ENCODE measurements around the gene BMPR2. TPM values are rescaled to one million over a fixed set of nuclear protein-coding genes. Genes with fewer than 3 reads are reported as not detected.
"Not testable (repeated sequence)": the region's sequence is repeated elsewhere in the genome, so short reads cannot be mapped to it uniquely, and the experiment has no call there.

The BMPR2 gene
- polyA plus RNA-seq, 4 donors, result 52.8 to 69.1 (median 65.4) TPM

GRCh38 chr2:202378662-202379358 is 2.7 kb downstream of the BMPR2 start:
- DNase-seq (ENCODE audit: low read depth in 4 of 4, low spot score in 3 of 4), result no peak

DNA sequence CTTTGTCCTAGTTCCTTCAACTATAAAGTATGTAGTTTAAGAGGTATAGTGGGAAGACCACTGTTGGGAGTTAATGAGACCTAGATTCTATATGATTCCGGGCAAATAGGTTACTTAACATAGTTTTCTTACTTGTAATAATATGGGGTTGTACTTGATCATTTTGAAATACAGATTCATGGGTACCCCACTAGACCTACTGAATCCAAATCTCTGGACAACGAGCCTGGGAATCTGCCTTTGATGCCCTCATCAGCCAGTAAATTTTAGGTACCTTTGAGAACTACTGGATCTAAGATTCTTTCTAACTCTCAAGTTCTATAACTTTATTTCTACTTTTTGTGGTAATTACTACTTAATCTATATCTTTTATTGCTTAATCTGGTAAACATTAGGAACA is 6.6 kb downstream of the BMPR2 start:
- DNase-seq (ENCODE audit: low read depth in 4 of 4, low spot score in 3 of 4), result no peak

- not testable (repeated sequence) for DNase-seq (ENCODE audit: low read depth in 4 of 4, low spot score in 3 of 4)
Observed at GRCh38 chr2:202386495-202386894, 10.4 kb downstream of the BMPR2 start.

DNA sequence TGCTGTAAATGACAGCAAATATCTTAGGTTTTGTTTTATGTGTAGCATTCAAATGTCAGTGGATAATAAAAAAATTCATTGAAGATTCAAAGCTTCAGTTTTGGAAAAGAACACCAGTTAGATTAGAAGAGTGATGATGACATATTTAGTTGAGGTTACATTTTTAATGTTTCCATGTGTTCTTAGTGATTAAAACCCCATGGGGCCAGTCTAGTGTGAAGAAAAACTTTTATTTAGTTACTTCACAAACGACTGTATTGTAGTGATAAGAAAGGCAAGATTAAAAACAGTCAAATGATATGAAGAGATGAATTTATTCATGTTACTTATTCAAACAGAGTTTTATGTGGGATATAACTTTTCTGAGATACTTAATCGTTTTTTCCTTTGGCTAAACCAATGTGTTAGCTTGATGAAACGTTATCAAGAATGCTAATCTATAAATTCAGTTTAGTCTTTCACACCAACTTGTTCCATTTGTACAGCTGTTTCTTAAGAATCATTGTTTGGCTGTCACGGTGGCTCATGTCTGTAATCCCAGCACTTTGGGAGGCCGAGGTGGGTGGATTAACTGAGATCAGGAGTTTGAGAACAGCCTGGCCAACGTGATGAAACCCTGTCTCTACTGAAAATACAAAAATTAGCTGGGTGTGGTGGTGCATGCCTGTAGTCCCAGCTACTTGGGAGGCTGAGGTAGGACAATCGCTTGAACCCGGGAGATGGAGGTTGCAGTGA is 11.6 kb downstream of the BMPR2 start:
- no peak for DNase-seq (ENCODE audit: low read depth in 4 of 4, low spot score in 3 of 4)

DNA sequence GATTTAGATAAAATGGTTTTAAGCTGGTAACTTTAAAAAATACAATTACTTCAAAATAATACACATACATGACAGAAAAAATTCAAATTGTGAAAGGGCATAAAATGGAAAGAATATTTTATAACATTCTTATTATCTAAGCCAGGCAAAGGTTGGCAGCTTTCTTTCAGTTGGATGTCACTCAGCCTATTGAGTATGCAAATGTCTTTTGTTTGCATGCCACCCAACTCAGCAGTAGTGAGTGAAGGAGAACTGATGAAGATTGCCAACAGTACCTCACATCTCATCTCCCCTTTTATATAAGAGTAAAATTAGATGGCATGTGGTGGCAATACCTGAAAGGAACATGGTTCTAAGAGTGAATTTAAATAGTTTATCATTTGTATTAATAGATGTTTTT is 24.8 kb downstream of the BMPR2 start:
- no peak for DNase-seq (ENCODE audit: low read depth in 4 of 4, low spot score in 3 of 4)

- DNase-seq (ENCODE audit: low read depth in 4 of 4, low spot score in 3 of 4), result no peak
Observed at GRCh38 chr2:202405798-202406197, 29.7 kb downstream of the BMPR2 start.

GRCh38 chr2:202406445-202406978 is 30.4 kb downstream of the BMPR2 start:
- no peak for DNase-seq (ENCODE audit: low read depth in 4 of 4, low spot score in 3 of 4)

- DNase-seq (ENCODE audit: low read depth in 4 of 4, low spot score in 3 of 4), result no peak
Observed at GRCh38 chr2:202408546-202409140, 32.5 kb downstream of the BMPR2 start.

GRCh38 chr2:202410092-202410491 is 34.0 kb downstream of the BMPR2 start:
- no peak for DNase-seq (ENCODE audit: low read depth in 4 of 4, low spot score in 3 of 4)

DNA sequence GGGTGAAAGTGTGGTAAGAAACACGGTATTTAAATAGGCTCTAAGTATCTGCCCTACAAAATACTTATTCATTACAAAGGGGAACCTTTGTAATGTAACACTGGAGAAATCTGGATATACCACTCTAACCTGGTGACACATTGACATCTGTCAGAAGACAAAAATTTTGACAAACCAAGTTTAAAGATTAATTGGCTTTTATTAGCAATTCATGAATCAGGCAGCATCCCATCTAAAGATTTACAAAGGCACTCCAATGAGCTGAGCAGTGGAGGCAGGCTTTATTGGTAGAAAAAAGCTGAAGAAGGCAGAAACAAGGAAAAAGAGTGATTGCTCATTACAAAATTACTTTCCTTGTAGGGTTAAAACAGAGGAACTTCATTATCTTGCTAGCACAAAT is 35.0 kb downstream of the BMPR2 start:
- no peak for DNase-seq (ENCODE audit: low read depth in 4 of 4, low spot score in 3 of 4)

GRCh38 chr2:202418027-202418426 is 41.9 kb downstream of the BMPR2 start:
- DNase-seq (ENCODE audit: low read depth in 4 of 4, low spot score in 3 of 4), result no peak

DNA sequence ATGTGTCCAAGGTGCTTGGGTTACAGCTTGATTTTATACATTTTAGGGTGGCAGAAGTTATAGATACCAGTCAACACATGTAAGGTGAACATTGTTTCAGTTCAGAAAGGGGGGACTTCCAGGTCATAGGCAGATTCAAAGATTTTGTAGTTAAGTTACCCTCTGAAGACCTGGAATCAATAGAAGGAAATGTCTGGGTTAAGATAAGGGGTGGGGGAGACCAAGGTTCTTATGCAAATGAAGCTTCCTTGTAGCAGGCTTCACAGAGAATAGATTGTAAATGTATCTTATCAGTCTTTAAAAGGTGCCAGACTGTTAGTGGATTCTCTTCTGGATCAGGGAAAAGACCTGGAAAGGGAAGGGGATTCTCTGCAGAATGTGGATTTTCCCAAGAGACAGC is 42.4 kb downstream of the BMPR2 start:
- no peak for DNase-seq (ENCODE audit: low read depth in 4 of 4, low spot score in 3 of 4)

GRCh38 chr2:202423139-202423538 is 47.0 kb downstream of the BMPR2 start:
- no peak for DNase-seq (ENCODE audit: low read depth in 4 of 4, low spot score in 3 of 4)

DNA sequence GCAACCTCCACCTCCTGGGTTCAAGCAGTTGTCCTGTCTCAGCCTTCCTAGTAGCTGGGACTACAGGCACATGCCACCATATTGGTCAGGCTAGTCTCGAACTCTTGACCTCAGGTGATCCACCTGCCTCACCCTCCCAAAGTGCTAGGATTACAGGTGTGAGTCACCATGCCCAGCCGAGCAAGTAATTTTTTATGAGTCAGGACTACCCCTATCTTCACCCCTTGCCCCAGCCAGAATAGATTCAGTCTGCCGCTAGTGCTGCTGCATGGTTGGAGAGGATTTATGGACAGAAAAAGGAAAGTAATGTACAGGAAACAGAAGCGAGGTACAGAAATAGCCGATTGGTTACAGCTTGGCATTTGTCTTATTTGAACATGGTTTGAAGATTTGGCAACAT is 48.9 kb downstream of the BMPR2 start:
- DNase-seq (ENCODE audit: low read depth in 4 of 4, low spot score in 3 of 4), result no peak

DNA sequence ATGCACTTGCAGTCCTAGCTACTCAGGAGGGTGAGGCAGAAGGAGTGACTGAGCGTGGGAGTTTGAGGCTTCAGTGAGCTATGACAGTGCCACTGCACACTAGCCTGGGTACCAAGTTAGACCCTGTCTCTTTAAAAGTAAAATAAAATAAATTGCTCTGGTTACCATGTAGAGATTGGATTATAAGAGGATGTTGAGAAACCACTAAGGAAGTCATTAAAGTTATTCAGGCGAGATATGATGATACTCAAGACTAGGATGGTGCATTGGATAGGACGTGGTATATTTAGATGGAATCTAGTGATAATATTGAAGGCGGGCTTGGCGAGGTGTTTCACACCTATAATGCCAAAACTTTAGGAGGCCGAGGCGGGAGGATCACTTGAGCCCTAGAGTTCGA is 50.6 kb downstream of the BMPR2 start:
- no peak for DNase-seq (ENCODE audit: low read depth in 4 of 4, low spot score in 3 of 4)

- peak; percentile 5 to 27 (median 16) for DNase-seq (ENCODE audit: low read depth in 4 of 4, low spot score in 3 of 4)
Observed at GRCh38 chr2:202429164-202429980, 53.2 kb downstream of the BMPR2 start.

DNA sequence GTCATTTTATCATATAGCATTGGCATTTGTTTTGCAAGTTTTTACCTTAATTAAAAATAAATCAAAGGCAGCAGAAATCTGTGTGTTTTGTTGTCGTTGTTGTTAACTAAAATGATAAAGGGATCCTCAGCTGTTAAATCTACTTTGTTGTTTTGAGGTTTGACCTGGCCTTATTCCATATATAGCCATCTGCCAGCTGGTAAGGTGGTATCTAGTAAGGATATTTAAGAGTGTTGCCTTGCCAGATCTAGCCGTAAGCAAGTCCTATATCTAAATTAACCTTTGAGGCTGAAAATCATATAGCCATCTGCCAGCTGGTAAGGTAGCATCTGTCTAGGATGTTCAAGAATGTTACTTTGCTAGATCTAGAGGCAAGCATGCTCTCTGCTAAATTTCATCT is 56.6 kb downstream of the BMPR2 start:
- DNase-seq (ENCODE audit: low read depth in 4 of 4, low spot score in 3 of 4), result no peak

DNA sequence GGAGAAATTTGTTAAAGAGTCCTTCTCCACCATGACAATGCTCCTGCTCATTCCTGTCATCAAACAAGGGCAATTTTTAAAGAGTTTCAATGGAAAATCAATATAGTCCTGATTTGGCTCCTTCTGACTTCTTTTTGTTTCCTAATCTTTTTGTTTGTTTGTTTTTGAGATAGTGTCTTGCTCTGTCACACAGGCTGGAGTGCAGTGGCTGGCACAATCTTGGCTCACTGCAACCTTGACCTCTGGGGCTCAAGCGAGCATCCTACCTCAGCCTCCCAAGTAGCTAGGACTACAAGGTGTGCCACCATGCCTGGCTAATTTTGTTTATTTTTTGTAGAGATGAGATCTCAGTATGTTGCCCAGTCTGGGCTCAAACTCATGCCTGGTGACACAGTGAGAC is 58.3 kb downstream of the BMPR2 start:
- no peak for DNase-seq (ENCODE audit: low read depth in 4 of 4, low spot score in 3 of 4)

- DNase-seq (ENCODE audit: low read depth in 4 of 4, low spot score in 3 of 4), result no peak
Observed at GRCh38 chr2:202436626-202437025, 60.5 kb downstream of the BMPR2 start.

- not testable (repeated sequence) for DNase-seq (ENCODE audit: low read depth in 4 of 4, low spot score in 3 of 4)
Observed at GRCh38 chr2:202440117-202440516, 64.0 kb downstream of the BMPR2 start.

GRCh38 chr2:202442882-202443281 is 66.8 kb downstream of the BMPR2 start:
- DNase-seq (ENCODE audit: low read depth in 4 of 4, low spot score in 3 of 4), result no peak

Measured in right renal pelvis (tissue), 4 donors.